Mesenteric fat pad (tissue), 1 donor: ENCODE data around the gene FCN1. TPM values are rescaled to one million over a fixed set of nuclear protein-coding genes. Genes with fewer than 3 reads are reported as not detected.

Experiments
- DNase-seq: peaks from one replicate; pipeline ENCODE4 v3.0.0-alpha.2; 2020; ENCODE audit warnings: low spot score
- total RNA-seq: library from RNA; stranded (reverse); fragmentation: NEBNext Ultra II Directional; extraction: Animal tissue kit (Norgen Biotek cat#: 25700); gene quantifications from one replicate; pipeline ENCODE4 v1.2.1, GENCODE V29; 2021
- donor health status: DM: yes; HTN: yes; CAD: no.

FCN1 gene
- total RNA-seq, 1 donor from 2014 or later, result 27.9 TPM

DNA sequence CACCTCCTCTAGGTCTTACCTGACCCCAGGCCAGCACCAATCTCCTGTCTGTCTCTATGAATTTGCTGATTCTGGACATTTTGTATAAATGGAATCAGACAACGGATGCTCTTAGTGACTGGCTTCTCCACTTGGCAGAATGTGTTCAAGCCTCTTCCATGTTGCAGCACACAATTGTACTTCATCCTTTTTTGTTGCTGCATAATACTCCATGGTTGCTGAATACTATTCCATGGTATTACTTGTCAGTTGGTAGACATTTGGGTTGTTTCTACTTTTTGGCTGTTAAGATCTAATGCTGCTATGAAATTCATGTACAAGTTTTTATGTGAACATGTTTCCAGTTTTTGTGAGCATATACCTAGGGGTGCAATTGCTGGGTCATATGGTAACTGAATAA is 34.3 kb upstream of the FCN1 start:
- no peak for DNase-seq

DNA sequence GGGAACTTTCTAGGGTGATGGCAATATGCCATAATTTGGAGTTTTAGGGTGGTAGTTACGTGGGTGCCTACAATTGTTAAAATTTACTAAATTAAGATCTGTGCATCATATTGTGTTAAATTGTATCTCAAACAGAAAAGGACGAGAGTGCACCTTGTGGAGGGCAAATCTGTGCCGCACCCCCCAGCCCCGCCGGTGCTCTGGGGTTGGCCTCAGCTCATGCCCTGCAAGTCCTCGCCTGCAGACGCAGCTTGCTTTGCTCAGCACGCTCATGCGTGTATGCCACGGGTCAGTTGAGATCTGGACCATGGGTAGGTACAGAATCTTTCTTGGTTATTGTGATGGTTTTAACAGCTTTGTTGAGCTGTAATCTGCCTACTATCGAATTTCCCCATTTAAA is 33.7 kb upstream of the FCN1 start:
- DNase-seq, result peak; percentile 64

DNA sequence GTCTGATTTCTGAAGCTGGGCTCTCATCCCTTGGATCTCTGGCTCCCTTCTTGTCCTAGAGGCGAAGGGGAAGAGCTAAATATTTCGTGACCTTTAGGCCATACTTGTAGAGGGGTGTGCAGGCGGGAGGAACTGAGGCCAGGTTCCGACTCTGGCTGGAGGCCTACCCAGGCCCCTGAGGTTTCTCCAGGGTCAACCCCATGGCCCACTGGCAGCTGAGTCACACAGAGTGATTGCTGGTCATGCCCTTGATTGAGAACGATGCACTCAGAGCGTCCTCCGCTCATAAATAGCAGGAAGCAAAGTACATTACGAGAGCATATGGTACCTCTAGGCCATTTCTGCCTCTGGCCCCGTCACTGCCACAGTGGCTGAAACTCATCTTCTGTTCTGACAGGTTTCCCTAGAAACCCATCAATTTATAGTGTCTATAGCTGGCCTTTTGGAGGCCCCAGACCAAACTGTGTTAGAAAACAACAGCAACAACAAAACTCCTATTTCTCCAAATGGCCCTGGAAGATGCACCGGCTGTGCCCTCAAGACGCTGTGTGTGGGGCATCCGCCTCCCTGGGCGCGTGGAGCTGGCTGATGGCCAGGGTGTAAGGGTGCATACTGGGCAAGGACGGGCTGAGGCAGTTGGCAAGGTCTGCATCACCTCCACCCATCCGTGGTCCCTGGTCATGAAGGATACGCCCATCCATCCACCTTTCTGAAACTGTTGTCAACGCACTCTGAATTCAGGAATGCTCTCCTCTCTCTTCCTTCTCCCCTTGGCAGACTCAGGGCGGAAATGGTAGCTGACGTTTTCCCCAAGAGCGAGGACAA is 32.9 kb upstream of the FCN1 start:
- DNase-seq, result no peak

DNA sequence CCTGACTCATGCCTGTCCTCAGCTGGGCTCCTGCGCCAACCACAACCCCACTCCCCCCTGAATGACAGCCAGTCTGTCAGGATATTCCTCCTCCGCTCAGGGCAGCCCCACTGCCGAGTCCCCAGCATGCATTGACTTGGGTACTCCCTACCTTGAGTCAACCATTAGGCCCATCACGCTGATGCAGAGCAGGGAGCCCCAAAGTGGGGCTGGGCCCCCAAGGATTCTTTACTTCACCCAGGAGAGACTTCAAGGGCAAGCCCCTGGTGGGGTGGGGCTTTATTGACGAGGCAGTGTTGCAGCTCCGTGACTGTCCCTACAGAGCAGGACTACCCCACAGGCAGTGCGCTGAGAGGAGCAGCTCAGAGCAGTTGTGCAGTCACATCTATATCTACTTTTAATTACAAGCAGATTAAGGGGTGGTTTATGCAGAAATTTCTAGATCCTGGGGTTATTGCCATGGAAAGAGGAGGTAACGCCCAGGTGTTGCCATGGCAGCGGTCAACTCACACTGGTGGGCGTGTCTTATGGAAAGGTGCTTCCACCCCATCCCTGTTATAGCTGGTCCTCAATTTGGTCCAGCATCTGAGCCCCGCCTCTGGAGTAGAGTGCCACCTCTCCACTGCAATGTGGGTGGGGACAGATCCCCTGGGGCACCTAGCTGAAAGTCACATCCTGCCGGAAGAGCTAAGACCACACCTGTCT is 32.1 kb upstream of the FCN1 start:
- no peak for DNase-seq

GRCh38 chr9:134948149-134948548 is 30.4 kb upstream of the FCN1 start:
- DNase-seq, result no peak

DNA sequence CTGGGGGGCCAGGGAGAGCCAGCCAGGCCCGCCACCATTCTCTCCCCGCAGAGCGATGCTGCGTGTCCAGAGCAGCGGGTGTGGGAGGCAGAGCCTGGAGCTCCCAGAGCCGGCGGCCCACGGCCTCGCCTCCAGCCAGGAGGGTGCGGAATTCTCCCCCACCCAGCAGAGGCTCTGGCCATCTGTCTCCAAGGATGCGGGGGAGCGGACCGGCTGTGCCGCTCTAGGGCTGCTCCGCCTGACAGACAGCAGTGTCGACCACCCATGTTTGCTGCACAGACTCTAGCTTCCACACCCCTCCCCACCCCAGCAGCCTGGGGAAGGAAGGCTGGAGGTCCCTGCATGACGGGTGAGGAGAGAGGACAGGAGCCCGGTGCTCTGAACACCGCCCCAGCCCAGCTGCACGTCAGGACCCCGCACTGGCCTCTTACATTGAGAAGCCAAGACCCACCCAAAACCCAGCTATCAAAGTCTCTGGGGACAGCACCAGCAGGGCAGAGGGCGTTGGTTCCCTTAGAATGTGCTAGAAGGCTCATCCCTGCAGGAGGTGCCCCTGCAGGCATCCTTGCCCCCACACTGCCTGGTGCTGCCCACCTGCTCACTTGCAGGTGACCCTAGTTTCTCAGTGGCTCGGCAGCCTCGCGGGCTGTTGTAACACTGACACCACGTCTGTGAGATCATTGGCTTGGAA is 29.7 kb upstream of the FCN1 start:
- no peak for DNase-seq

- no peak for DNase-seq
These were observed 29.0 kb upstream of the FCN1 start for GRCh38 chr9:134946663-134947062.

DNA sequence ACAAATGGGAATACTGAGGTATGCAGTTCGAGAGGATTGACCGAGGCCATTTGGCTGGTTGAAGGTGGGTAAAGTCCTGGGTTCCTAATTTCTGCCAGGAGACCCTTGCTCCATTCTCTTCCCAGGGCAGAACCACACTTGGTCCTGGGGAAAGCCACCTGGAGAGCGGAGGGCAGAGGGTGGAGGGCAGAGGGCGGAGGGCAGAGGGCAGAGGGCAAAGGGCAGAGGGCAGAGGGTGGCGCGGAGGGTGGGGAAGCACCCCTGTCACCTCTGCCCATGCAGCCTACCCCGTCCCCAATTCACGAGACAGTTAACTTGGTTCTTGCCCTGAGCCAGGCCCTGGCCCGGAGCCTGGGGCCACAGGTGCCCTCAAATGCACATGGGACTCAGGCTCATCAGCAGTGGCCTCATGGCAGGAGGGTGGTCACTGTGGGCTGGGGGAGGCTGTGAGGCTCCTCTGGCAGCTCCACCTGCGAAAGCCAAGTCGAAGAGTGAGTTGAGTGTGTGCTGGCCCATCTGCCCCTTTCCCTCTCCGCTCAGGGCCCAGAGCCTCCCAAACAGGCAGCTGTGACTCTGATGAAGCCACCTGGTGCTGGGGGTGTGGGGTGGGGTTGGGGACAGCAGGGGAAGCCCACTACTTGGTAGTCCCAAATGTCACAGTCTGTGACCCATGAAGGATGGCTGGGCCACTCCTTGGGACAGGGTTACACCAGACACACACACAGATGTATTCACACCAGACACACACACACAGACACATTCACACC is 28.0 kb upstream of the FCN1 start:
- no peak for DNase-seq

DNA sequence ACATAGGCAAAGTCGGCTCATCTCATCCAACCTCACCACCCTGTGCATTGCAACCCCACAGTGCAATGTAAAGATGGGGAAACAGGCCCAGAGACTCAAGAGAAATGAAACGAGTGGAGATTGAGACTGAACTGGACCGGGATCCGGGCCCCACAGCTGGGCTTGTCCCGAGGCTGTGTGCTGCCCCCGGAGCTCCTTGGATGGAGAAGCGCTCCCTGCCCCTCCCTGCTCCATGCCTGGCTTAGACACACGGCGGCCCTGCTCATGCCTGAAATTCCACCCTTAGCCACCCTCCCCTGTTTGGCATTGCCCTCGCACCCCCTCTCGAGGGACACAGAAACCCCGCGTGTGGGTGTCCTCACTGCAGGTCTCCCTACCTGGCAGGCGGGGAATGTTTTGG is 27.2 kb upstream of the FCN1 start:
- no peak for DNase-seq

DNA sequence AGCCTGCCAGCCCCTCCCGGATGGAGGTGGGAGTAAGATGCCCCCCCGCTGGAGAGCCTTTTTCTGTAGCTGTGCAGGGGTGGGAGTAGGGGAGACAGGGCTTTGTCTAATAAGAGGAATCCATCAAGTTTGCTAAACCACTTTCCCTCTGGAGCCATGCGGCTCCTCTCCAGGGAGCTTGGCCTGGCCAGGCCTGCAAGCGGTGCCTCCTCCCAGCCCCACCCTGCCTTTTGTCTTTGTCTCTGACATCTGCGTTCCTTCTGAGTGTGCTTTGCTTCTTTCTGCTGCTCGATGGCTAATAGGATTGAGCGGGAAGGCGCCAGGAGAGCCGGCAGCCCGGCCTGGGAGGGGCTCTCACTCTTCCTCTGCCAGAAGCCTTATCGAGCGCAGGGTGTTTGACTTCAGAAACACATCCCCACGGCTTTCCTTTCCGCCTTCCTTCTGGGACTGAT is 26.7 kb upstream of the FCN1 start:
- no peak for DNase-seq

DNA sequence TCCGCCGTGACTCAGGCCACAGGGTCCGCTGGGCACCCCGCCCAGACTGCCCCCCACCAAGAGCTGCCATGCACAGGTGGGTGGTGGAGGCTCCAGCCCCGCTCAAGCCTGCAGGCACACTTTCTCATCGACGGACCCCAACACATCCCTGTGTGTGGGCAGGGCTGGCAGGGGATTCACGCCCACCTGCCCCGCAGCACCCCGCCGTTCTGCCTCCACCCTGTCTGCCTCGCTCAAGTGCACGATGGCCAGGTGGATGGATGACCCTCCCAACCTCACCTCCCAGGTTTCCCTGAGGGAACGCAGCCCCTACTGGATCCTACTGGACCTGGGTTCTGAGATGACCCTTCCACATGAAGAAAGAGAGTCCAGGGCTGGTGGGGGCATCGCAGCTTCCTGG is 26.1 kb upstream of the FCN1 start:
- DNase-seq, result no peak

- no peak for DNase-seq
These were observed 25.7 kb upstream of the FCN1 start for GRCh38 chr9:134943411-134943810.

GRCh38 chr9:134942788-134943184 is 25.1 kb upstream of the FCN1 start:
- DNase-seq, result no peak

- no peak for DNase-seq
These were observed 24.5 kb upstream of the FCN1 start for GRCh38 chr9:134942011-134942787.

GRCh38 chr9:134940236-134941208 is 22.8 kb upstream of the FCN1 start:
- DNase-seq, result no peak

- DNase-seq, result no peak
These were observed 22.1 kb upstream of the FCN1 start for GRCh38 chr9:134939836-134940235.

DNA sequence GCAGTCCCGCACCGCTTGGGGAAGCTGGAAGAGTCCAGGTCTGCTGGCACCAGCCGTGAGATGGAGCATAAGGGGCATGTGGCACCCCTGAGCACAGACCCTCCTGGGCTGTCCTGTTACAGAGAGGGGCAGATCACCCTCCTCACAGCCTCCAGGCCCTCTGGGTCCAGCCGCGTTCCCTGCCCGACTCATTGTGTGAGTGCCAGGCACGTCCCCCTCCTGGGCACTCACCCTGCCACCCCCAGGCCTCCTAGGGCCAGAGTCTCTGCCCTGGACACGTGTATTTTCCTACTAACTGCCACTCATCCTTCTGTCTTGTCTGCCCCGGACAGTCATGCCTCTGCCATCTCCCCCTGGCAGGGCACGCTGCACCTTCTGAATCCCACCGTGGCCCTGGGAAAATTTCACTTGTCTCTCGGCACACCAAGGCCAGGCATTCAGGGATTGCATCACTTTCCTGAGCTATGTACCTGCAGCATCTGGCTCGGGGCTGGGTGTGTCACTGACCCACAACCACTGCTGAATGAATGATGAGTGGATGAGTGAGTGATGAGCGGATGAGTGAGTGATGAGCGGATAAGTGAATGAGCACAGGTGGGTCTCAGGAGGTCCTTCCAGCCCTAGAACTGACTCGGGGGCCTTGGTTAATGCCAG is 21.5 kb upstream of the FCN1 start:
- no peak for DNase-seq

- DNase-seq, result no peak
These were observed 20.8 kb upstream of the FCN1 start for GRCh38 chr9:134938346-134939079.
